HG03039 (cell line): ENCODE data around the gene ZNF516.
"Not testable (repeated sequence)": the region's sequence is repeated elsewhere in the genome, so short reads cannot be mapped to it uniquely, and the experiment has no call there.

Source experiments
- ATAC-seq: cut with Tn5 transposase; IDR thresholded peaks from one replicate; pipeline ENCODE4 v1.9.1; 2021; ENCODE audit warnings: mild to moderate bottlenecking, moderate library complexity; ENCODE audit not compliant: unreplicated experiment

ZNF516 gene

DNA sequence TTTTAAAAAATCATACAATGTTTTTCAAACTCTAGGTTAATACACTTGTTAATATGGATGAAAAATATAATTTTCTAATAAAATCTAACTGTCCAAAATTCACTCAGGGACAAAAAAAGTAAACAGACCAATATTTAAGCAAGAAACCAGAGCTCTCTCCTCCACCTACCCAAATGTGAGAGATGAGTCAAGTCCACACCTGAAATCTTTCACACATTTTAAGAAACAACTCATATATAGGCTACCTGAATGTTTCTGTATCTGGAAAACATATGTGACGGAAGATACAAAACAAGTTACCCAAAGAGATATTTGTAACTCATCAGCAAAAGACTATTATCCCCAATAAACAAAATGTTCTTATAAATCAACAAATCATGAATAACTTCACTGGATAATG is 20.2 kb downstream of the ZNF516 start:
- ATAC-seq, result no peak

- not testable (repeated sequence) for ATAC-seq
Observed at GRCh38 chr18:76473521-76473920, 21.5 kb downstream of the ZNF516 start.

GRCh38 chr18:76472829-76473228 is 22.2 kb downstream of the ZNF516 start:
- no peak for ATAC-seq

DNA sequence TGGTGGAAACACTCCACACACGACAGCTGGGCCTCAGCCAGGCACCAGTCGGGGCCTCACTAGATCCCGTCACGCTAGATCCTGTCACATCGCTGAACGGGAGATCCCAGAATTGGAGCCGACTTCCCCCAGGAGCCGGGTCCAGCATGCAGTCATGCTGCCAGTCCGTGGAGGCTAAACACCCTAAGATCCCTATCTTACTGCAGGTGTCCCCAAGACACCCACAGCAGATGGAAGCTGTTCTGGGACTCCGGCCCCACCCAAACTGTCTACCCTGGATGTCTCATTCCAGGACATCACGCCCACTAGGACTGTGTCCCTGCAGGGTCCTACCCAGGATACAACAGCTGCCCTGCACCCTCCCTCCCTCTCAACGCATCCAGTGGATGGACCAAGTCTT is 23.4 kb downstream of the ZNF516 start:
- ATAC-seq, result no peak

GRCh38 chr18:76468345-76469304 is 26.4 kb downstream of the ZNF516 start:
- ATAC-seq, result no peak

DNA sequence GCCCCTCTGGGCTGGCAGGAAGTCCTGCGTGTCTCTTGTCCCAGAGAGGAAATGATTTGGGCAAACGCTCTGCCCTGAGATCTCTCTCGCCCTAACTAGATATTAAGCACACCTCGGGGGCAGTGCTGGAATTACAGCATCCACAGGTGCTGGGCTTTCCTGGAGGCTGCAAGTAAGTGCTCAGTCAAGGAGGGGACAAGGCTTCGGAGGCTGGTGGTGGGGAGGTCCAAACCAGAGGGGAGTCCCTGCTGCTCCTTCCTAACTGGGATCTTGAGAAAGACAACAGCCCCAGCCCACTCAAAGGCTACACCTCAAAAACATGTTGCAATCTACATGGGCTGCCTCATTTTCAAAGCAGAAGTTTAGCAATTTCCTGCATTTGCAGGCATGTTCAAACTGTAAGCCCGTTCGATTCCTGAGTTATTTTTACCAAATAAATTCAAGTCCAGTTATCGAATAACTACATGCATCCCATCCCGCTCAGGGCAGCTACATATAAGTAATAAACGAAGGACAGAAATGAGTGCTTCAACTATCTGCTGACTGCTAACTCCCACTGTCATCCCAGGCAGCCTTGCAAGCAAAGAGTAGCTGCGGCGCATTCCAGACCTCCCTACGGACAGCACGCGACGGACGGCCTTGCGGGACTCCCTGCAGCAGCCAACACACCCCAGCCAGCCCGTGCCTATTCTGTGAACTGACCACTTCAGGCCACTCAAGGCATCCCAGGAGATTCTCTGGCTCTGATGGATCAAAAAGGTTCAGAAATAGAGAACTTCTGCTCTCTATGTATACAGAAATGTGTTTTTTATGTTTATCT is 27.5 kb downstream of the ZNF516 start:
- ATAC-seq, result no peak

DNA sequence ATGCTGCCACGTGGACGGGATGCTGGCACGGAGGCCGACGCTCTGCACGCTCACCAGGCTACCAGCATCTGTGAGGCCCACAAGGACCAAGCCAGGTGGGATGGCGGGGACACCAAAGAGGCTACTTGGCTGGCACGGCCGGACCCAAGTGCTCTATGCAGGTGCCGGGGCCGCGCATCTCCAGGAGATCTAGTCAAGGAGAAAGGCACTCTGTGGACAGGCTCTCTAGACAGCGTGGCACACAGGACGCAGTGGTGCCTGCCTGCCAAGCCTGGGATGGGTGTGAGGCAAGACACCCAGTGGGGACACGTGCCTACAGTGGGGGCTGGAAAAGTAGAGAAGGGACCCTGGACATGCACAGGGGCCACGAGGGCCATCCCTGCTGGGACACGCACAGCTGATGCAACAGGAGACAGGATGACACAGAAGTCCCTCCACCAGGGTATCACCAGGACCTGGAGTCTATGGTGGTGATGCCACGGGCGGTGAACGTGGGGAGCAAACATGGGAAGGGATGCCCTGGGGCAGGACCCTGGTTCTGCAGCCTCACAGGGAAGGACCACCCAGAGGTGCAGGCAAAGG is 28.5 kb downstream of the ZNF516 start:
- ATAC-seq, result no peak

DNA sequence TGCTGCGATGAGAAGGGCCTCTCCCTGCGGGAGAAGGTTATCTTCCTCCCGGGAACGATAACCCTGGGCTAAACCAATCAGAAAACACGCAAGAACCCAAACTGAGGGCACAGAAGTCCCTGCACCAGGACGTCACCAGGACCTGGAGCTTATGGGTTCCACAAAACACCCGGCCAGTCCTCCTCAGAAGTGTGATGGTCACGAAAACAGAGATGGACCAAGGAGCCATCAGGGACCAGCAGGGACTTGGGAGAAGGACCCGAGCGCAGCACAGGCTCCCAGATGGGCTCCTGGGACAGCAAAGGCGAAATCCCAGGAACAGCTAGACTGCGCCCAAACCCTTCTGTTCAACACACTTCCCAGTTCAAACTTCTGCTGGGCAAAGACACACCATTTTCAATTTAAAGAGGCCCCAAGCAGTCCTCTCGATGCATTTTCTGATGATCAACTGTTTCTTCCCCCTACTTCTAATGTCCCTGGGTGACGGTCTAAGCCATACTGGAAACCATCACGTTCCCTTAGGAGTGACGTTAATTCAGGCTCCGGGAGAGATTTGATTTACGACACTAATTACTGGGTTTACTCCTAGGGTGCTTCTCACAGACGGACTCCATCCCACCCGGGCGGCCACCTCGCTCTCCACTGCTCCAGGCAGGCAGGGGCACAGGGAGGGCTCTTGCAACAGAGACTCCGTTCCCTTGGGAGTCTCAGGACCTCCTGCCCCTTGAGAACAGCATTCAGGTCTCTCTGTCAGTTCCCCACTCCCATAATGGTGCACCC is 29.2 kb downstream of the ZNF516 start:
- ATAC-seq, result no peak

GRCh38 chr18:76464281-76465259 is 30.5 kb downstream of the ZNF516 start:
- ATAC-seq, result no peak

DNA sequence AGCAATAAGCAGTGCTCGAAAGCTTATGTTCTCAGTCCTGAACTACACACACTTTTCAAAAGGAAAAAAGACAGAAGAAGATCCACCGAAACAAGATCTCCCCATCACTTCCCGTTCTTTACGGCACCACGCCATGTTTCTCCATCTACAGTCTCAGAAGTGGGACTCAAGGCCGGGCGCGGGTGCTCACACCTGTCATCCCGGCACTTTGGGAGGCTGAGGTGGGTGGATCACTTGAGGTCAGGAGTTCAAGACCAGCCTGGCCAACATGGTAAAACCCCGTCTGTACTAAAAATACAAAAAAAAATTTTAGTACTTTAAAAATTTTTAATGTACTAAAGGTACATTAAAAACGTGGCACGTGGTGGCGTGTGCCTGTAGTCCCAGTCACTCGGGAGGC is 31.2 kb downstream of the ZNF516 start:
- ATAC-seq, result no peak

DNA sequence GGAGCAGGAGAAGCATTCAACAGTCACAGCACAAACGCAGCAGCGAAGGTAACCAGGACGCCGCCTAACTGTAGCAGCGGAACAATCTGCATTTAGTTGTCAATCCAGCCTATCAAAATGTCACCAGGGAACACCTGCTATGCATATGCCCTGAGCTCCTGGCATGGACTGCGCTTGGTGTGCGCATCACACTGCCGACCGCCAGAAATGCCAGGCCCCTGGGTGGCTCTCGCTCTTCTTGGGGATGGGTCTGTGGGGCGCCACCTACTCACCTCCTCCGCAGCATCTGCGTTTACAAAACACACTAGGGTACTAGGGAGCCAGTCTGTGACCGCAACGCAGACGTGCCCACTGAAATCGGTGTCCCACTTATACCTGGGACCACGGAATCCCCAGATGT is 31.7 kb downstream of the ZNF516 start:
- no peak for ATAC-seq

DNA sequence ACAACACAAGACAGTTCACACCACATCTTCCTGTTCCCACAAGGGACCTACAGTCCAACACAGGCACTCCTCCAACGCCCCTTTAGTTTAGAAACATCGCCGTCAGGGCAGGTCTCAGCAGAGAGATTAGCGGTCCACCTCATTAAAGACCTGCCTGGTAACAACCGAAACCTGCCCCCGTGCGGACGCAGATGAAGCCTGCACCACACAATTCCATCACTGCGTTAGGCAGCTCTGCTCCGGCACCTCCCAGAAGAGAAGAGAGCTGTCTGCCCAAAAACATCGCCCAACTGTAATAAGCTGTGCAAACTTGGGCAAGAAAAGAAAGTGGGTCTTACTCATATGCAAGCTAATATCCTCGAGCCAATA is 32.7 kb downstream of the ZNF516 start:
- no peak for ATAC-seq

DNA sequence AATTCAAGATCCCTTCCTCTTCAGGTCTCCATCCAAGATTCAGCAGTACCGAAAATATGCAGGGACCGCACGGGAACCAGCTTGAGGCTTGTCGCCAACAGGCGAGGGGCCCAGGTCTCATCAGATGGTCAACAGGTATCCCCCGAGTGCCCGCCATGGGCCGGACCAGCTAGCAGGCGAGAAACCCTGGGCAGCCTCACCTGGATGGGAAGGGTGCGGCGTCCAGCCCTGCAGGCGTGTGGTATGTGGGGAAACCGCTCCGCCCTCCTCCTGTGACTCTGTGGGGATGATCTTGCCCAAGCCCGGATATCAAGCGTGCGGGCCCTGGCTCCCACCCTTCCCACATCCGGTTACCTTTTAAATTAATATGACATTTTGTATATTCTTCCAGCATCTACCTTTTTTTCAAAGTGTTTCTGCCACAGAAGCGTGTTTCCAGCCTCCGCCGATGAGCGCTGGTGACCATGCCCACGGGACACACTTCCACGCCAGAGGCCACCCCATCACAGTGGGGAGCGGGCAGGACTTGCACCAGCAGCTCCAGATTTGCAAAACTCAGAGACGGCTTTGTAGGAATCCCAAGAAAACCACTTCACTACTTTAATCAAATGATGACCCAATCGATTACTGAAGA is 33.2 kb downstream of the ZNF516 start:
- no peak for ATAC-seq

DNA sequence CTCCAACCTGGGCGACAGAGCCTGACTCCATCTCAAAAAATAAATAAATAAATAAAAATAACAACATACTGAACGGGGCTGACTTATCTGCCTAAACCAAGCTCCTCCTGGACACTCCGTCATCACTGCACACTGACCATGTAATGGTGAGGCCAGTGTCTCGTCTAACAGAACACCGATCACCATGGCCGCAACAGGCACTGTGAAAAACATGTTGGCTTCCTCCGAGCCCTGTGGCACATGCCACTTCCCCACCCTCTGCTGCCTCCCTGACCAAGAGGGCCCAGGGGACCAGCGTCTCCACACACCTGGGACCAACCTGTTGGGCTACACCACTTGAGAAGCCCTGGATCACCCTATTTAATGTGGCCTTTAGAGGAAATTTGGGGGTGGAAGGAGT is 33.9 kb downstream of the ZNF516 start:
- no peak for ATAC-seq

- no peak for ATAC-seq
Observed at GRCh38 chr18:76460482-76460881, 34.6 kb downstream of the ZNF516 start.

GRCh38 chr18:76459687-76460350 is 35.2 kb downstream of the ZNF516 start:
- ATAC-seq, result no peak

- no peak for ATAC-seq
Observed at GRCh38 chr18:76459312-76459686, 35.7 kb downstream of the ZNF516 start.

- no peak for ATAC-seq
Observed at GRCh38 chr18:76458522-76459311, 36.3 kb downstream of the ZNF516 start.
